Posterior cingulate gyrus (tissue), 11 donors: ENCODE results near the gene SLAMF6.
"Not testable (repeated sequence)": the region's sequence is repeated elsewhere in the genome, so short reads cannot be mapped to it uniquely, and the experiment has no call there.

ENCODE experiments used
- DNase-seq, 10 donors: peaks; one replicate each; pipeline versions ENCODE4 v3.0.0 to v3.0.0-alpha.2; 2020 to 2021; ENCODE audit warnings: mixed read lengths in 3 of 10
- intact Hi-C: fragments of 100-400 bp; cut with DNase I; formaldehyde crosslinking; loops from one replicate; pipeline ENCODE4 v1.15.1; 2023

The SLAMF6 gene

GRCh38 chr1:160522622-160523345 lies at the start of gene SLAMF6:
Gene SLAMF6, minus strand, starts transcription at chr1:160523255. Its CDS starts 63 bp downstream, at chr1:160523192.
- intact Hi-C loops: no loop called here
- no peak for DNase-seq

GRCh38 chr1:160570840-160571239 lies 47.8 kb upstream of the SLAMF6 start:
- no peak for DNase-seq
- intact Hi-C loops: no loop called here

- DNase-seq: no peak
- intact Hi-C loops: no loop called here
Observed at GRCh38 chr1:160569806-160570205, 46.8 kb upstream of the SLAMF6 start.

- DNase-seq: no peak
- intact Hi-C loops: no loop called here
Observed at GRCh38 chr1:160567858-160568682, 45.0 kb upstream of the SLAMF6 start.

GRCh38 chr1:160567341-160567740 lies 44.3 kb upstream of the SLAMF6 start:
- no peak for DNase-seq
- intact Hi-C loops: no loop called here

GRCh38 chr1:160565564-160565963 lies 42.5 kb upstream of the SLAMF6 start:
- intact Hi-C loops: no loop called here
- no peak for DNase-seq

- DNase-seq, intact Hi-C loops: not testable (repeated sequence)
Observed at GRCh38 chr1:160563230-160563629, 40.2 kb upstream of the SLAMF6 start.

- DNase-seq, intact Hi-C loops: not testable (repeated sequence)
Observed at GRCh38 chr1:160562745-160563144, 39.7 kb upstream of the SLAMF6 start.

GRCh38 chr1:160560806-160561205 lies 37.8 kb upstream of the SLAMF6 start:
- intact Hi-C loops: no loop called here
- DNase-seq: no peak

GRCh38 chr1:160560045-160560705 lies 37.1 kb upstream of the SLAMF6 start:
- intact Hi-C loops: no loop called here
- no peak for DNase-seq

GRCh38 chr1:160559437-160559836 lies 36.4 kb upstream of the SLAMF6 start:
- DNase-seq, intact Hi-C loops: not testable (repeated sequence)

GRCh38 chr1:160558660-160559380 lies 35.8 kb upstream of the SLAMF6 start:
- intact Hi-C loops: no loop called here
- DNase-seq: no peak

- peak in 1 of 10 donors; percentile 24 for DNase-seq
- intact Hi-C loops: no loop called here
Observed at GRCh38 chr1:160553778-160554177, 30.7 kb upstream of the SLAMF6 start.

GRCh38 chr1:160552425-160552824 lies 29.4 kb upstream of the SLAMF6 start:
- intact Hi-C loops: no loop called here
- DNase-seq: no peak

GRCh38 chr1:160550572-160551034 lies 27.5 kb upstream of the SLAMF6 start:
- intact Hi-C loops: no loop called here
- no peak for DNase-seq

- intact Hi-C loops: no loop called here
- no peak for DNase-seq
Observed at GRCh38 chr1:160549665-160550006, 26.6 kb upstream of the SLAMF6 start.

GRCh38 chr1:160548960-160549664 lies 26.1 kb upstream of the SLAMF6 start:
- intact Hi-C loops: no loop called here

GRCh38 chr1:160548183-160548582 lies 25.1 kb upstream of the SLAMF6 start:
- intact Hi-C loops: no loop called here

More at GRCh38 chr1:160548960-160549664, 26.1 kb upstream of the SLAMF6 start:
- DNase-seq: no peak

GRCh38 chr1:160547422-160547821 lies 24.4 kb upstream of the SLAMF6 start:
- peak in 1 of 10 donors; percentile 67 for DNase-seq
- intact Hi-C loops: no loop called here

More at GRCh38 chr1:160548183-160548582, 25.1 kb upstream of the SLAMF6 start:
- no peak for DNase-seq

- intact Hi-C loops: no loop called here
- DNase-seq: no peak
Observed at GRCh38 chr1:160546942-160547341, 23.9 kb upstream of the SLAMF6 start.
